Heart right ventricle (tissue), 16 donors: ENCODE measurements around the gene OGFR. TPM values are rescaled to one million over a fixed set of nuclear protein-coding genes. Genes with fewer than 3 reads are reported as not detected.

Experiments used
- ATAC-seq, 8 donors: fragments of 200-7000 bp; cut with Tn5 transposase; one replicate each; pipeline ENCODE4 v1.9.1; 2020; ENCODE audit warnings: mild to moderate bottlenecking in 8 of 8, moderate library complexity in 8 of 8, moderate number of reproducible peaks in 1 of 8
- DNase-seq, 2 donors: peaks; one replicate each; pipeline ENCODE4 v3.0.0-alpha.2; 2020
- H3K27ac ChIP-seq, 10 donors: fragments of 200-600 bp; sonication (generic) in 2 of 10; one replicate each; pipeline versions ENCODE4 v1.5.0 to v1.8.0; 2020 to 2022; ENCODE audit warnings: mild to moderate bottlenecking in 3 of 10
- H3K27me3 ChIP-seq, 7 donors: fragments of 200-600 bp; one replicate each; pipeline ENCODE4 v1.8.0; 2021 to 2022; ENCODE audit warnings: mild to moderate bottlenecking in 2 of 7
- H3K36me3 ChIP-seq, 9 donors: fragments of 200-600 bp; sonication (generic) in 1 of 9; one replicate each; pipeline versions ENCODE4 v1.5.0 to v1.8.0; 2020 to 2022; ENCODE audit warnings: mild to moderate bottlenecking in 2 of 9
- H3K4me1 ChIP-seq, 9 donors: fragments of 200-600 bp; sonication (generic) in 1 of 9; one replicate each; pipeline versions ENCODE4 v1.5.0 to v1.8.0; 2020 to 2022; ENCODE audit warnings: mild to moderate bottlenecking in 4 of 9
- H3K4me3 ChIP-seq, 10 donors: fragments of 200-600 bp; sonication (generic) in 2 of 10; one replicate each; pipeline versions ENCODE4 v1.5.0 to v1.8.0; 2020 to 2022; ENCODE audit warnings: mild to moderate bottlenecking in 7 of 10, moderate library complexity in 2 of 10
- H3K9me3 ChIP-seq, 11 donors: fragments of 200-600 bp in 10 of 11; sonication (generic) in 2 of 11; one replicate each; pipeline versions ENCODE4 v1.5.0 to v1.8.0; 2013 to 2022; ENCODE audit warnings: mild to moderate bottlenecking in 2 of 11, control low read depth in 1 of 11, moderate library complexity in 1 of 11
- CTCF ChIP-seq, 9 donors: fragments of 200-600 bp; sonication (generic) in 2 of 9; IDR thresholded peaks; one replicate each; pipeline versions ENCODE4 v1.5.0 to v1.8.0; 2021 to 2022; ENCODE audit warnings: antibody characterized with exemption in 9 of 9, mild to moderate bottlenecking in 5 of 9, moderate library complexity in 1 of 9
- WGBS, 2 donors: extraction: QIAGEN DNeasy Blood & Tissue Kit; methylation state at CpG; one replicate each; pipeline ENCODE4 v1.1.7; 2013; ENCODE audit warnings: inconsistent platforms in 1 of 2; 5-methylcytosine and 5-hydroxymethylcytosine counted together
- intact Hi-C, 10 donors: fragments of 100-400 bp; cut with DNase I; formaldehyde crosslinking; loops; one replicate each; pipeline versions ENCODE4 v1.11.1 to v1.14.2; 2022
- polyA plus RNA-seq, 2 donors: library from polyadenylated mRNA; stranded (reverse); fragments of 200-250 nt; gene quantifications; one replicate each; pipeline ENCODE4 v1.2.3, GENCODE V29; 2013
- total RNA-seq, 10 donors: library from RNA; stranded (reverse); fragmentation: NEBNext Ultra II Directional in 3 of 10; extraction: Animal tissue kit (Norgen Biotek cat#: 25700) in 3 of 10; gene quantifications; one replicate each; pipeline versions ENCODE4 v1.2.1 to v1.2.4, GENCODE V29; 2021 to 2023
- donor health status: Arrhythmogenic right ventricular cardiomyopathy.
- donor health status: ischemic (EF 13 %, LVEDD 7.1; RV severe dilation, severe dysfunction).
- donor health status: healthy with polysubstance abuse.
- donor health status: DM: no; HTN: yes; CAD: no.
- donor health status: DM: no; HTN: no; CAD: no.
- donor health status: ischemic (EF 25% LVEDD 6.9; RV normal size, moderate dysfunction).
- donor health status: ischemic (EF 25% LVEDD 5.7; RV mildly dilated, moderate dysfunction).
- donor health status: healthy.
- donor health status: DM: yes; HTN: yes; CAD: no.
- donor health status: Ischemic cardiomyopathy.
- donor health status: ischemic (EF 35%, LVEDD 5.7; RV mildly dilated, moderate dysfunction).
- donor health status: nonischemic (EF 11% LVEDD 7.7; RV severe dilation, severe dysfunction).
- donor health status: DM: yes; HTN: yes; CAD: no.
- donor health status: PGD.
- donor health status: ischemic (EF 29% LVEDD 5.4; RV normal size, mild dysfunction).
- donor health status: nonischemic (EF 23%, LVEDD 6.1; RV moderate dilation, normal function).

The OGFR gene
- total and polyA plus RNA-seq, 12 donors: 13.0 to 37.5 (median 17.5) TPM

GRCh38 chr20:62834967-62835730, 30.5 kb downstream of the OGFR start:
- Histone ChIP-seq H3K36me3 (no peaks in the 10 kb centered on the region), H3K4me3 (no peak overlapping the region), H3K9me3 (no peaks in the 10 kb centered on the region), H3K4me1 (peaks cover 0 to 14% (median 0%) of the 10 kb centered on the region in 9 donors), H3K27ac (no peak overlapping the region), H3K27me3 (peaks cover 0 to 5% (median 0%) of the 10 kb centered on the region in 7 donors)
- ATAC-seq (no peak), DNase-seq (no peak)
- intact Hi-C loops: no loop called here
- 89 to 90% methylated on average over 24 of the region's 24 CpGs for WGBS, 2 donors
- TF ChIP-seq CTCF (IDR thresholded peaks at IDR 0.05): no peak

DNA sequence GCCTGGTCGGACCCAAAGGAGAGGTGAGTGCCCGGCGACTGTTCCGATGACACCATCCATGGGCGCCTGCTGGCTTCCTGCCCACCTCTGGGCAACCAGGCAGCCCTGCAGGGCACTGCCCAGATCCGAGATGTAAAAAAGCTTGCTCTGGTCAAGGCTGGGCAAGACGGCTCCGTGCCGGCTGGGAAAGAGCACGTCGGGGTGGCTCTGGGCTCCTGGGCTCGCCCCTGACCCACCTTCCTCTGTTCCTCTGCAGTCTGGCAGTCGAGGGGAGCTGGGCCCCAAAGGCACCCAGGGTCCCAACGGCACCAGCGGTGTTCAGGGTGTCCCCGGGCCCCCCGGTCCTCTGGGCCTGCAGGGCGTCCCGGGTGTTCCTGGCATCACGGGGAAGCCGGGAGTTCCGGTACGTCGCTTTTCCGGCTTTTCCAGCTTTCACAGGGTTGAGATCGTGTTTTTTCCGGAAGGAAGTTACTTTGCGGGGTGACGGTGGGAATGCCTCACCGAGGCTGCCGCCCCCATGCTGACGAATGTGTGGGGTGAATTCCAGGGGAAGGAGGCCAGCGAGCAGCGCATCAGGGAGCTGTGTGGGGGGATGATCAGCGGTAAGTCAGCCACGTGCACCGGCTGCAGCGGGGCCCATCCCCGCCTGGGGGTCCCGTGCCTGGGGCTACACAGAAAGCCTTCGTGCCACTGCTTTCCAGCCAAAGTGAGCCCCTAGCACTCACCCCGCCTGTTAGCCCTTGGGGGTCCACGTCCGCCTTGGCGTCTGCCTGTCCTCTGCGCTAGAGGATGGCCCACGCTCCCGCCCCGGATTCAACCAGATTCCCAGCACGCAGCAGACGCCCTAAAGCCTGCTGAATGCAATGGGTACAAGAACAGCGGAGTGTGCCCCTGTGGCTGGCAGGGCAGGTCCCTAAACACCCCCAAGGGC, 31.6 kb downstream of the OGFR start:
- DNase-seq (peak in 1 of 2 donors; percentile 14), ATAC-seq (peak in 2 of 8 donors; percentile 17 to 26)
- H3K27ac ChIP-seq: no peak overlapping the region
- H3K27me3 ChIP-seq: peaks cover 0 to 5% (median 0%) of the 10 kb centered on the region in 7 donors
- peaks cover 0 to 14% (median 0%) of the 10 kb centered on the region in 9 donors for H3K4me1 ChIP-seq
- no peaks in the 10 kb centered on the region for H3K36me3 ChIP-seq
- H3K9me3 ChIP-seq: no peaks in the 10 kb centered on the region
- intact Hi-C loops: no loop called here
- TF ChIP-seq CTCF (IDR thresholded peaks at IDR 0.05): no peak
- H3K4me3 ChIP-seq: peak overlapping the region in 1 of 10 donors; percentile 10
- WGBS, 2 donors: 72 to 73% methylated on average over 51 to 52 of the region's 52 CpGs

GRCh38 chr20:62836967-62837490, 32.4 kb downstream of the OGFR start:
- DNase-seq (no peak), ATAC-seq (no peak)
- Histone ChIP-seq H3K9me3 (no peaks in the 10 kb centered on the region), H3K4me3 (no peak overlapping the region), H3K27ac (no peak overlapping the region), H3K27me3 (peaks cover 0 to 5% (median 0%) of the 10 kb centered on the region in 7 donors), H3K36me3 (no peaks in the 10 kb centered on the region), H3K4me1 (peaks cover 0 to 10% (median 0%) of the 10 kb centered on the region in 9 donors)
- intact Hi-C loops: no loop called here
- TF ChIP-seq CTCF (IDR thresholded peaks at IDR 0.05): no peak
- WGBS, 2 donors: 92 to 93% methylated on average over 19 of the region's 19 CpGs

DNA sequence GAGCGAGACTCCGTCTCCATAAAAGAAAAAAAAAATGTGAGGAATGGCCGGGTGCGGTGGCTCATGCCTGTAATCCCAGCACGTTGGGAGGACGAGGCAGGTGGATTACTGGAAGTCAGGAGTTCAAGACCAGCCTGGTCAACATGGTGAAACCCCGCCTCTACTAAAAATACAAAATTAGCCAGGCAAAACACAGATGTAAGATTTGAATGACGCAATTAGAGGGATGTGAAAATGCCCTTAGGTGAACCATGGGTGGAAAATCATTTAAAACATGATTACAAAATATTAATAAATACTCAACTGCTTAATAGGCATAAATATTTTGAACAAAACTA, 33.1 kb downstream of the OGFR start:
- Histone ChIP-seq H3K27ac (no peak overlapping the region), H3K36me3 (no peaks in the 10 kb centered on the region), H3K27me3 (peaks cover 0 to 5% (median 0%) of the 10 kb centered on the region in 7 donors), H3K9me3 (no peaks in the 10 kb centered on the region), H3K4me3 (no peak overlapping the region), H3K4me1 (peaks cover 0 to 5% (median 0%) of the 10 kb centered on the region in 9 donors)
- DNase-seq (no peak), ATAC-seq (no peak)
- WGBS, 2 donors: 90 to 92% methylated on average over 8 of the region's 8 CpGs
- TF ChIP-seq CTCF (IDR thresholded peaks at IDR 0.05): no peak
- intact Hi-C loops: no loop called here
